H1 (cell line): ENCODE data around the gene STARD13.

ENCODE experiments used
- CBX5 ChIP-seq: fragments of 300-800, 300-1000 bp; sonication (generic); IDR thresholded peaks from 2 replicates; pipeline ENCODE4 v1.7.1; 2016; ENCODE audit warnings: antibody characterized with exemption, low read length, low read depth
- CTCF ChIP-seq, 3 experiments: IDR thresholded peaks; 1 replicate in 2 of 3; 2 replicates in 1 of 3; pipeline versions ENCODE4 v1.5.1 to v1.6.1; 2011; ENCODE audit warnings: low read length in 3 of 3, mild to moderate bottlenecking in 3 of 3, inconsistent platforms in 2 of 3, low read depth in 1 of 3, moderate library complexity in 1 of 3; ENCODE audit not compliant: insufficient read depth in 1 of 3; ENCODE audit errors: control extremely low read depth in 1 of 3
- JUND ChIP-seq: IDR thresholded peaks from 2 replicates; pipeline ENCODE4 v1.6.1; 2011; ENCODE audit warnings: mild to moderate bottlenecking, improper control_type of control experiment, low read length
- MAFK ChIP-seq: IDR thresholded peaks from 2 replicates; pipeline ENCODE4 v1.6.1; 2012; ENCODE audit warnings: low read depth, mild to moderate bottlenecking, improper control_type of control experiment, low read length
- PHF8 ChIP-seq: fragments of 200-600 bp; sonication (generic); conservative IDR thresholded peaks from 2 replicates; pipeline ENCODE4 v1.7.1; 2012; ENCODE audit warnings: low read depth, mild to moderate bottlenecking, inconsistent platforms, low read length, moderate library complexity
- RAD21 ChIP-seq, 2 experiments: IDR thresholded peaks in 1 of 2; conservative IDR thresholded peaks in 1 of 2; 2 replicates each; pipeline ENCODE4 v1.6.1; 2011; ENCODE audit warnings: low read depth in 2 of 2, low read length in 2 of 2, improper control_type of control experiment in 1 of 2, inconsistent platforms in 1 of 2, mild to moderate bottlenecking in 1 of 2, moderate library complexity in 1 of 2
- SUZ12 ChIP-seq: fragments of 200-600 bp; sonication (generic); IDR thresholded peaks from 2 replicates; pipeline ENCODE4 v1.6.1; 2012; ENCODE audit warnings: mild to moderate bottlenecking, inconsistent platforms, low read length, moderate library complexity, mixed read lengths
- YY1 ChIP-seq: IDR thresholded peaks from 2 replicates; pipeline ENCODE4 v1.6.1; 2011; ENCODE audit warnings: low read depth, mild to moderate bottlenecking, low read length

- TF ChIP-seq YY1 = no peak
- no peak for TF ChIP-seq SUZ12
- TF ChIP-seq JUND = no peak
- no peak for TF ChIP-seq CBX5
- TF ChIP-seq MAFK = no peak
- TF ChIP-seq PHF8 = no peak
- no peak for TF ChIP-seq CTCF (IDR thresholded peaks at IDR 0.05; ENCODE audit: control extremely low read depth in 1 of 3, insufficient read depth in 1 of 3, low read depth in 1 of 3, low read length in 3 of 3)
- no peak for TF ChIP-seq RAD21 (IDR thresholded peaks at IDR 0.05 in 1 of 2, conservative IDR thresholded peaks at IDR 0.05 in 1 of 2; ENCODE audit: low read depth in 2 of 2, low read length in 2 of 2)
Observed at GRCh38 chr13:33207615-33207961, 78.0 kb downstream of the STARD13 start.
